OCI-LY7 (cell line): ENCODE data around the gene DAPK1. TPM values are rescaled to one million over a fixed set of nuclear protein-coding genes. Genes with fewer than 3 reads are reported as not detected.
A peak's percentile ranks its signal among the peaks of the same experiment; 100 is the strongest.

Experiments
- BruUV-seq: library from RNA; stranded (reverse); fragments of 400-500 nt; replicated peaks from 2 replicates; lab custom pipeline; 2021; lab: Mats Ljungman, UMichigan
- CTCF ChIA-PET: fragments of 300-600 bp; sonication (Branson Sonifier 250); formaldehyde crosslinking; loops from one replicate; lab custom pipeline; 2022; ENCODE audit warnings: antibody characterized with exemption; ENCODE audit not compliant: unreplicated experiment; lab: Charles Lee
- POLR2A ChIA-PET: fragments of 300-600 bp; sonication (Branson Sonifier 250); formaldehyde crosslinking; loops from one replicate; lab custom pipeline; 2022; ENCODE audit warnings: antibody characterized with exemption; lab: Charles Lee
- DNase-seq: peaks from one replicate; pipeline ENCODE4 v3.0.0-alpha.2; 2015; ENCODE audit warnings: low spot score
- H2AFZ ChIP-seq: fragments of 200-600 bp; sonication (generic), shearing (Covaris generic); 2 replicates; pipeline ENCODE4 v1.6.1; 2014; ENCODE audit warnings: mild to moderate bottlenecking, antibody characterized with exemption, low read length, moderate library complexity
- H3K27ac ChIP-seq: fragments of 200-600 bp; sonication (generic); 2 replicates; pipeline ENCODE4 v1.5.1; 2014; ENCODE audit warnings: mixed run types, low read depth, mild to moderate bottlenecking, moderate library complexity, low read length, inconsistent platforms; ENCODE audit not compliant: poor library complexity, severe bottlenecking
- H3K36me3 ChIP-seq: fragments of 200-600 bp; sonication (generic); 2 replicates; pipeline ENCODE4 v1.6.1; 2014; ENCODE audit warnings: mild to moderate bottlenecking, antibody characterized with exemption, low read length, moderate library complexity, mixed read lengths; ENCODE audit not compliant: insufficient read depth
- H3K4me1 ChIP-seq: fragments of 200-600 bp; sonication (generic); 2 replicates; pipeline ENCODE4 v1.5.1; 2014; ENCODE audit warnings: mild to moderate bottlenecking, low read length; ENCODE audit not compliant: insufficient read depth, poor library complexity, severe bottlenecking
- H3K4me2 ChIP-seq: fragments of 200-600 bp; sonication (generic); 2 replicates; pipeline ENCODE4 v1.6.1; 2014; ENCODE audit warnings: mild to moderate bottlenecking, low read length
- H3K4me3 ChIP-seq: fragments of 200-600 bp; sonication (generic); 2 replicates; pipeline ENCODE4 v1.5.1; 2014; ENCODE audit warnings: mild to moderate bottlenecking, low read depth, low read length; ENCODE audit not compliant: poor library complexity, severe bottlenecking
- H3K79me2 ChIP-seq: fragments of 200-600 bp; sonication (generic); 2 replicates; pipeline ENCODE4 v1.6.1; 2016; ENCODE audit warnings: low read depth, mild to moderate bottlenecking, low read length, moderate library complexity, mixed read lengths; ENCODE audit not compliant: insufficient read depth
- H3K9me2 ChIP-seq: fragments of 200-600 bp; sonication (generic); 2 replicates; pipeline ENCODE4 v1.6.1; 2016; ENCODE audit warnings: mild to moderate bottlenecking, low read length, mixed read lengths; ENCODE audit not compliant: insufficient read depth
- H3K9me3 ChIP-seq: fragments of 200-600 bp; sonication (generic); 2 replicates; pipeline ENCODE4 v1.6.1; 2014; ENCODE audit warnings: mild to moderate bottlenecking, mixed run types, low read length, mixed read lengths
- H4K20me1 ChIP-seq: fragments of 200-600 bp; sonication (generic); 2 replicates; pipeline ENCODE4 v1.6.1; 2014; ENCODE audit warnings: mild to moderate bottlenecking, antibody characterized with exemption, low read length, moderate library complexity, mixed read lengths; ENCODE audit not compliant: insufficient read depth
- EZH2phosphoT487 ChIP-seq: fragments of 200-600 bp; sonication (generic); IDR thresholded peaks from 2 replicates; pipeline ENCODE4 v1.6.1; 2018; ENCODE audit warnings: low read depth, borderline replicate concordance, mild to moderate bottlenecking, mixed run types, antibody characterized with exemption, low read length, moderate library complexity, mixed read lengths
- intact Hi-C: fragments of 100-400 bp; cut with micrococcal nuclease; formaldehyde crosslinking; loops from one replicate; pipeline ENCODE4 v1.10.0; 2022; ENCODE audit not compliant: unreplicated experiment
- total RNA-seq, 2 experiments: library from RNA; depleted of rRNA in 1 of 2; stranded (reverse); fragments of >200 nt in 1 of 2; shearing (Covaris generic) in 1 of 2; gene quantifications; 2 replicates each; pipeline ENCODE4 v1.2.3, GENCODE V29; 2014 to 2022
- TF ChIP-seq, protein P1 (sequence below): fragments of 200-600 bp; sonication (generic); conservative IDR thresholded peaks from 2 replicates; pipeline ENCODE4 v1.5.1; 2014; ENCODE audit warnings: mild to moderate bottlenecking, antibody characterized with exemption, low read length, moderate library complexity, mixed read lengths

The DAPK1 gene
- total RNA-seq, 2 experiments from 2014 or later: 0.25 to 3.5 TPM

DNA sequence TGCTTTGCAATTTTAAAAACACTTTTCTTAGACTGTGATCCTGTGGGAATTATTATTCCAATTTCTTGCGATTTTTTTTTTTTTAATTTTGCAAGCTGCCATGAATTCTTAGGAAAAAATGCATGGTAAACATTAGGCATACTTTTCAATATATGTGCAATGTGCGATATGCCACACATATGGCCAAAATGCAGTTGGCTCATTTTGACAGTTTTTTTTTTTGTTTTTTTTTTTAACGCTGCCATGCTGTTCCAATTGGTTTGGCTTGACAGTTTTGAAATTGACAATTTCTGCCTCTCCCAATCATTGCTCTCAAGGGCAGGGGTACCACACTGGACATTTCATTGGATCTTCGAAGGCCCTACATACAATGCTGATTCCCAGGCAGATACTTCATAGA, 36.4 kb downstream of the DAPK1 start:
- Histone ChIP-seq H3K27ac (no peak overlapping the region), H3K4me2 (no peak overlapping the region), H3K4me1 (peaks cover 24% of the 10 kb centered on the region), H4K20me1 (no peaks in the 10 kb centered on the region), H2AFZ (no peak overlapping the region), H3K9me2 (no peaks in the 10 kb centered on the region), H3K9me3 (no peaks in the 10 kb centered on the region), H3K36me3 (no peaks in the 10 kb centered on the region), H3K79me2 (no peaks in the 10 kb centered on the region), H3K4me3 (no peak overlapping the region)
- CTCF ChIA-PET: no interaction called here
- no peak for DNase-seq
- no TSS peak for BruUV-seq
- TF ChIP-seq EZH2phosphoT487: no peak
- TF ChIP-seq, protein P1, sequence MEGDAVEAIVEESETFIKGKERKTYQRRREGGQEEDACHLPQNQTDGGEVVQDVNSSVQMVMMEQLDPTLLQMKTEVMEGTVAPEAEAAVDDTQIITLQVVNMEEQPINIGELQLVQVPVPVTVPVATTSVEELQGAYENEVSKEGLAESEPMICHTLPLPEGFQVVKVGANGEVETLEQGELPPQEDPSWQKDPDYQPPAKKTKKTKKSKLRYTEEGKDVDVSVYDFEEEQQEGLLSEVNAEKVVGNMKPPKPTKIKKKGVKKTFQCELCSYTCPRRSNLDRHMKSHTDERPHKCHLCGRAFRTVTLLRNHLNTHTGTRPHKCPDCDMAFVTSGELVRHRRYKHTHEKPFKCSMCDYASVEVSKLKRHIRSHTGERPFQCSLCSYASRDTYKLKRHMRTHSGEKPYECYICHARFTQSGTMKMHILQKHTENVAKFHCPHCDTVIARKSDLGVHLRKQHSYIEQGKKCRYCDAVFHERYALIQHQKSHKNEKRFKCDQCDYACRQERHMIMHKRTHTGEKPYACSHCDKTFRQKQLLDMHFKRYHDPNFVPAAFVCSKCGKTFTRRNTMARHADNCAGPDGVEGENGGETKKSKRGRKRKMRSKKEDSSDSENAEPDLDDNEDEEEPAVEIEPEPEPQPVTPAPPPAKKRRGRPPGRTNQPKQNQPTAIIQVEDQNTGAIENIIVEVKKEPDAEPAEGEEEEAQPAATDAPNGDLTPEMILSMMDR: no peak
- POLR2A ChIA-PET: interaction anchor here (0.6 kb wide), 1 partner anchor 16 kb away, joined by 4 read pairs; no protein-coding TSS in a partner anchor
- intact Hi-C loops: no loop called here

DNA sequence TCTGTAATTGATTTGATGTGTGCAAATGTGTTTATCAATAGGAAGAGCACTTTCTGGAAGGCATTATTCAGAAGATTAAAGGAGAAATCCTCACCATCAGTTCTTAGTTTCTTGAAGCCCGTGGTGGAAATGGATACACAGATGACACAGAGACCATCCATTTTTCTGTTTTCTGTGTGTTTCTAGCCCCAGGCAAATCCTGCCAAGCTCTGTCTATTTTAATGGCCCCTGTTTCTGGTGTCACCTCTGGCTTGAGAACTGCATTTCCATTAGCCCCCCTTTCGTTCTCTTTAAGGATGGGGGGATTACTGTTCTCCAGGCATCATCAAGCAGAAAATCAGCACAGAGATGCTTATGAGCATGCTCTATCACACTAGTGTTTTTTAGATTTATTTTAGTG, 37.3 kb downstream of the DAPK1 start:
- H3K9me3 ChIP-seq: no peaks in the 10 kb centered on the region
- peaks cover 20% of the 10 kb centered on the region for H3K4me1 ChIP-seq
- no peaks in the 10 kb centered on the region for H3K9me2 ChIP-seq
- H2AFZ ChIP-seq: no peak overlapping the region; the same call in 1 of the 2 replicates
- no TSS peak for BruUV-seq
- no peak overlapping the region for H3K4me2 ChIP-seq
- TF ChIP-seq, protein P1: no peak
- TF ChIP-seq EZH2phosphoT487: no peak
- intact Hi-C loops: no loop called here
- ChIA-PET CTCF (no interaction called here), POLR2A (no interaction called here)
- DNase-seq: no peak
- no peaks in the 10 kb centered on the region for H4K20me1 ChIP-seq
- no peaks in the 10 kb centered on the region for H3K36me3 ChIP-seq
- H3K27ac ChIP-seq: no peak overlapping the region
- no peak overlapping the region for H3K4me3 ChIP-seq
- no peaks in the 10 kb centered on the region for H3K79me2 ChIP-seq

DNA sequence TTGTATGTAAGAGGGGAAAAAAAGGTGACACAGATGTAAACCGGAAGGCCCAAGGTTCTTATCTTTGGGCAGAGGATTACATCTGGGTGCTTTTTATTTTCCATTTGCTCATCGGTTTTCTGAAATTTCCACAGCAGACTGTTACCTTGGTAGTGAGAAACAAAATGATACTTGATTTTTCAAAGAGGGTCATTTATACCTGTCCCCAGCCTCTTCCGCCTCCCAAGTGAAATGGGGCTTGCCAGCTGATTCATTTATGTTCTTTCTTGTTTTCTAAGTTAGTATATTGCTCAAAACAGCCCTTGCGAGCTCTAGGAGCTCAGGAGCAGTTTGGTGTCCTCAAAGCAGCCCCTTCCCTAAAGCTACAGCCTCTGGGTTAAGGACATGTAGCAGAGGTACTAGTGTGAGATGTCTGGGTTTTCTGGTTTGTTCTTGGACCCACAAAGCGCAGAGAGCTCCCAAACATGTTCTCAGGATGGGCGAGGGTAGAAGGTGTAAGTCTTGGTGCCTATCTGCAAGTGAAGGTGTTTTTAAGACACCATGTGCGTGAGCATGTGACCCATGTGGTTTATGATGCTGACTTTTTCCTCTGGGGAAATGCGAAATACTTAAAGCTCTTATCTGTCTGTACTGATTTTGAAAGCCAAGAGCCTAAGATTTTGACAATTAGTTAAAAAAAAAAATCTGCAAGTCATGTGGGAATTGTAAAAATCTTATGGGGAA, 38.3 kb downstream of the DAPK1 start:
- TF ChIP-seq, protein P1: no peak
- TF ChIP-seq EZH2phosphoT487: no peak
- Histone ChIP-seq H2AFZ (peak overlapping the region; percentile 95), H3K9me3 (no peaks in the 10 kb centered on the region), H3K4me3 (no peak overlapping the region), H4K20me1 (no peaks in the 10 kb centered on the region), H3K9me2 (no peaks in the 10 kb centered on the region), H3K4me2 (peak overlapping the region; percentile 41; the same call in 1 of the 2 replicates), H3K27ac (peak overlapping the region; percentile 20), H3K36me3 (no peaks in the 10 kb centered on the region), H3K79me2 (no peaks in the 10 kb centered on the region), H3K4me1 (peaks cover 20% of the 10 kb centered on the region)
- BruUV-seq: no TSS peak
- peak; percentile 35 for DNase-seq
- intact Hi-C loops: no loop called here
- ChIA-PET CTCF (no interaction called here), POLR2A (interaction anchor here (0.7 to 1.6 kb wide), 7 partner anchors 9 to 985 kb away, joined by 3 to 8 read pairs (median 4); no protein-coding TSS in a partner anchor)
